ENCODE data around the gene ODC1.

Gene ODC1

GRCh38 chr2:10437806-10438205, 10.3 kb downstream of the ODC1 start:
- no peak overlapping the region for H3K4me2 ChIP-seq (ENCODE audit: low read length)
- H3K79me2 ChIP-seq (ENCODE audit: insufficient read depth, low read length), result no peaks in the 10 kb centered on the region
- H4K20me1 ChIP-seq (ENCODE audit: insufficient read depth, low read length), result no peaks in the 10 kb centered on the region
- H3K4me1 ChIP-seq (ENCODE audit: insufficient read depth, low read length, severe bottlenecking), result peaks cover 3% of the 10 kb centered on the region
- TF ChIP-seq CTCF (IDR thresholded peaks at IDR 0.05; ENCODE audit: low read length) (no peak), EZH2 (IDR thresholded peaks at IDR 0.05; ENCODE audit: borderline replicate concordance, low read length) (no peak)
- H3K9me3 ChIP-seq (ENCODE audit: low read length), result no peaks in the 10 kb centered on the region
- no peak overlapping the region for H3K27ac ChIP-seq (ENCODE audit: low read depth, low read length, poor library complexity, severe bottlenecking)
- no peaks in the 10 kb centered on the region for H3K9me2 ChIP-seq (ENCODE audit: low read depth, low read length)
- peaks cover 16% of the 10 kb centered on the region; the same call in 1 of the 2 replicates for H3F3A ChIP-seq (ENCODE audit: insufficient read depth, low read length)
- peaks cover 48% of the 10 kb centered on the region for H3K36me3 ChIP-seq (ENCODE audit: insufficient read depth, low read length)
- H3K9ac ChIP-seq (ENCODE audit: low read length), result no peak overlapping the region
- no peak overlapping the region for H3K4me3 ChIP-seq (ENCODE audit: low read depth, low read length, poor library complexity, severe bottlenecking)
- H2AFZ ChIP-seq (ENCODE audit: low read length), result no peak overlapping the region
- no peaks in the 10 kb centered on the region for H3K27me3 ChIP-seq (ENCODE audit: insufficient read depth, low read length)

GRCh38 chr2:10436583-10437110, 11.5 kb downstream of the ODC1 start:
- Histone ChIP-seq H3K9ac (ENCODE audit: low read length) (no peak overlapping the region), H3K27me3 (ENCODE audit: insufficient read depth, low read length) (no peaks in the 10 kb centered on the region), H3K9me2 (ENCODE audit: low read depth, low read length) (no peaks in the 10 kb centered on the region), H3K27ac (ENCODE audit: low read depth, low read length, poor library complexity, severe bottlenecking) (no peak overlapping the region), H3K4me2 (ENCODE audit: low read length) (no peak overlapping the region), H2AFZ (ENCODE audit: low read length) (no peak overlapping the region), H3K36me3 (ENCODE audit: insufficient read depth, low read length) (peaks cover 36% of the 10 kb centered on the region), H3K9me3 (ENCODE audit: low read length) (no peaks in the 10 kb centered on the region), H4K20me1 (ENCODE audit: insufficient read depth, low read length) (no peaks in the 10 kb centered on the region), H3K4me3 (ENCODE audit: low read depth, low read length, poor library complexity, severe bottlenecking) (no peak overlapping the region), H3K79me2 (ENCODE audit: insufficient read depth, low read length) (no peaks in the 10 kb centered on the region), H3K4me1 (ENCODE audit: insufficient read depth, low read length, severe bottlenecking) (peaks cover 13% of the 10 kb centered on the region), H3F3A (ENCODE audit: insufficient read depth, low read length) (peaks cover 16% of the 10 kb centered on the region; the same call in 1 of the 2 replicates)
- TF ChIP-seq CTCF (IDR thresholded peaks at IDR 0.05; ENCODE audit: low read length) (no peak), EZH2 (IDR thresholded peaks at IDR 0.05; ENCODE audit: borderline replicate concordance, low read length) (no peak)

GRCh38 chr2:10435820-10436204, 12.3 kb downstream of the ODC1 start:
- peaks cover 13% of the 10 kb centered on the region for H3K4me1 ChIP-seq (ENCODE audit: insufficient read depth, low read length, severe bottlenecking)
- TF ChIP-seq EZH2 (IDR thresholded peaks at IDR 0.05; ENCODE audit: borderline replicate concordance, low read length), result no peak
- TF ChIP-seq CTCF (IDR thresholded peaks at IDR 0.05; ENCODE audit: low read length), result no peak
- no peak overlapping the region for H3K4me2 ChIP-seq (ENCODE audit: low read length)
- peaks cover 16% of the 10 kb centered on the region; the same call in 1 of the 2 replicates for H3F3A ChIP-seq (ENCODE audit: insufficient read depth, low read length)
- H3K79me2 ChIP-seq (ENCODE audit: insufficient read depth, low read length), result no peaks in the 10 kb centered on the region
- H2AFZ ChIP-seq (ENCODE audit: low read length), result no peak overlapping the region
- no peaks in the 10 kb centered on the region for H3K27me3 ChIP-seq (ENCODE audit: insufficient read depth, low read length)
- no peak overlapping the region for H3K4me3 ChIP-seq (ENCODE audit: low read depth, low read length, poor library complexity, severe bottlenecking)
- no peaks in the 10 kb centered on the region for H4K20me1 ChIP-seq (ENCODE audit: insufficient read depth, low read length)
- H3K36me3 ChIP-seq (ENCODE audit: insufficient read depth, low read length), result peaks cover 28% of the 10 kb centered on the region
- no peaks in the 10 kb centered on the region for H3K9me2 ChIP-seq (ENCODE audit: low read depth, low read length)
- no peaks in the 10 kb centered on the region for H3K9me3 ChIP-seq (ENCODE audit: low read length)
- H3K27ac ChIP-seq (ENCODE audit: low read depth, low read length, poor library complexity, severe bottlenecking), result no peak overlapping the region
- H3K9ac ChIP-seq (ENCODE audit: low read length), result no peak overlapping the region
